Neural progenitor cell (in vitro differentiated cells): ENCODE results near the gene ZNF516.

Source experiments
- CTCF ChIP-seq: fragments of 200-600 bp; sonication (generic); IDR thresholded peaks from 2 replicates; pipeline ENCODE4 v1.5.1; 2017; ENCODE audit warnings: antibody characterized with exemption, mild to moderate bottlenecking
- EZH2 ChIP-seq: fragments of 200-600 bp; sonication (generic); IDR thresholded peaks from 2 replicates; pipeline ENCODE4 v1.6.1; 2017; ENCODE audit warnings: antibody characterized with exemption, mild to moderate bottlenecking, moderate library complexity
- EZH2phosphoT487 ChIP-seq: fragments of 200-600 bp; sonication (generic); IDR thresholded peaks from 2 replicates; pipeline ENCODE4 v1.6.1; 2017; ENCODE audit warnings: antibody characterized with exemption

- TF ChIP-seq CTCF (no peak), EZH2phosphoT487 (no peak), EZH2 (no peak)
Observed at GRCh38 chr18:76443519-76444445, 51.3 kb downstream of the ZNF516 start.
